Peyer's patch (tissue), 4 donors: ENCODE measurements around the gene TBL1Y.

Source experiments
- CTCF ChIP-seq, 6 experiments: fragments of 450-650 bp in 4 of 6; fragments of 200-600 bp in 2 of 6; sonication (generic) in 1 of 6; IDR thresholded peaks; one replicate each; pipeline ENCODE4 v1.5.1; 2017 to 2019; ENCODE audit warnings: antibody characterized with exemption in 6 of 6, mild to moderate bottlenecking in 3 of 6, moderate library complexity in 1 of 6
- POLR2A ChIP-seq, 2 donors: fragments of 450-650 bp; IDR thresholded peaks; one replicate each; pipeline ENCODE4 v1.5.1; 2017; ENCODE audit warnings: antibody characterized with exemption in 2 of 2, mild to moderate bottlenecking in 2 of 2, moderate library complexity in 2 of 2

GRCh38 chrY:7017244-7018080, 107.0 kb downstream of the TBL1Y start:
- TF ChIP-seq CTCF (IDR thresholded peaks at IDR 0.05), result no peak
- no peak for TF ChIP-seq POLR2A (IDR thresholded peaks at IDR 0.05)
